OCI-LY3 (cell line): Measurements from ENCODE around the gene CACNA2D1.

Experiments used
- EZH2phosphoT487 ChIP-seq: fragments of 200-600 bp; shearing (Covaris generic); IDR thresholded peaks from 2 replicates; pipeline ENCODE4 v1.6.1; 2018; ENCODE audit warnings: antibody characterized with exemption, mixed run types, low read depth
- TF ChIP-seq, protein P1 (sequence below): fragments of 200-600, 300-600 bp; sonication (generic); IDR thresholded peaks from 2 replicates; pipeline ENCODE4 v1.5.1; 2014; ENCODE audit warnings: antibody characterized with exemption, low read length, low read depth

DNA sequence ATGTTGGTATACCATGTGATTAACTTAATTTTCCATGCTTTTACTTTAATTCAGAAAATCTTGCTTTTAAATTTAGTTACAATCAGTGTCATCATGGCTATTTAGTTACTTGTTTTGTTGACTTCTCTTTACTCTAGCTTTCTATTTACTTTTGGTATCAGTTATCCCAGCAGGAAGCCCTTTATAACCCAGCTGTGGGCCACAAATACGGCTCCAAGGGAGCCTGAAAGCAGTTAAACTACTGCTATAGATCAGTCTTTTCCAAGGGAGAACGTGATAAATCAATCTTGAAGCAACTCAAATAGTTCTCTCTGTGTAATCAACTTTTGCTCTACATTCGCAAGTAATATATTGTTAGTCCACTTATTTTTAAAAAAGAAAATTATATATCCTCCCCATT is 287.4 kb downstream of the CACNA2D1 start:
- TF ChIP-seq, protein P1, sequence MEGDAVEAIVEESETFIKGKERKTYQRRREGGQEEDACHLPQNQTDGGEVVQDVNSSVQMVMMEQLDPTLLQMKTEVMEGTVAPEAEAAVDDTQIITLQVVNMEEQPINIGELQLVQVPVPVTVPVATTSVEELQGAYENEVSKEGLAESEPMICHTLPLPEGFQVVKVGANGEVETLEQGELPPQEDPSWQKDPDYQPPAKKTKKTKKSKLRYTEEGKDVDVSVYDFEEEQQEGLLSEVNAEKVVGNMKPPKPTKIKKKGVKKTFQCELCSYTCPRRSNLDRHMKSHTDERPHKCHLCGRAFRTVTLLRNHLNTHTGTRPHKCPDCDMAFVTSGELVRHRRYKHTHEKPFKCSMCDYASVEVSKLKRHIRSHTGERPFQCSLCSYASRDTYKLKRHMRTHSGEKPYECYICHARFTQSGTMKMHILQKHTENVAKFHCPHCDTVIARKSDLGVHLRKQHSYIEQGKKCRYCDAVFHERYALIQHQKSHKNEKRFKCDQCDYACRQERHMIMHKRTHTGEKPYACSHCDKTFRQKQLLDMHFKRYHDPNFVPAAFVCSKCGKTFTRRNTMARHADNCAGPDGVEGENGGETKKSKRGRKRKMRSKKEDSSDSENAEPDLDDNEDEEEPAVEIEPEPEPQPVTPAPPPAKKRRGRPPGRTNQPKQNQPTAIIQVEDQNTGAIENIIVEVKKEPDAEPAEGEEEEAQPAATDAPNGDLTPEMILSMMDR, result no peak
- no peak for TF ChIP-seq EZH2phosphoT487
